SK-N-MC (cell line): ENCODE results near the gene CCT2.

Source experiments
- EZH2 ChIP-seq: fragments of 200-600 bp; sonication (generic); IDR thresholded peaks from one replicate; pipeline ENCODE4 v1.6.1; 2017; ENCODE audit warnings: antibody characterized with exemption
- POLR2AphosphoS5 ChIP-seq: IDR thresholded peaks from 2 replicates; pipeline ENCODE4 v1.6.1; 2012; ENCODE audit warnings: mild to moderate bottlenecking, low read depth, low read length, borderline replicate concordance

DNA sequence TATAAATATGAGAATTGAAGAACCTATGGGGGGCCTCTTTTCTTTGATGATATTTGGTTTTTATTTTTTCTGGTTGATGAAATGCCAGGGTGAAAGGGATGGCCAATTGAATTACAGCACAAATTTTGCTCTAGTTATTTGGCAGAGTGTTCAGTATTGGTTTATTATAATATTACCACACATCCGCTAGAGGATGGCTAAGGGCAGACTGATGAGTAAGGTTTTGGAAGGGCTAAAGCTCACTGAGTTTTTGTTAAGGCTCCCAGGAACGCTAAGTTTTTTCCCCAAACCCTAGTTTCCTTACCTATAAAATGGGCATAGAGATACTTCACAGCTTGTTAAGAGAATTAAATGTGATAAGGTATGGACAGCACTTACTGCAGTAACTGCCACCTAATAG lies 59.8 kb downstream of the CCT2 start:
- no peak for TF ChIP-seq EZH2
- TF ChIP-seq POLR2AphosphoS5 = no peak
